ENCODE measurements around the gene STARD10. TPM values are rescaled to one million over a fixed set of nuclear protein-coding genes. Genes with fewer than 3 reads are reported as not detected.

STARD10 gene
- total RNA-seq, 1 donor from 2014 or later: 28.2 TPM

GRCh38 chr11:72712168-72712751, 81.6 kb downstream of the STARD10 start:
- H3K27ac ChIP-seq (ENCODE audit: low read depth, low read length): no peak overlapping the region
- H3K36me3 ChIP-seq (ENCODE audit: control insufficient read depth in 3 of 3, insufficient read depth in 3 of 3, low read length in 3 of 3): peaks cover 35 to 48% (median 37%) of the 10 kb centered on the region in 3 donors
- H3K4me1 ChIP-seq (ENCODE audit: control insufficient read depth in 3 of 3, insufficient read depth in 3 of 3, low read length in 3 of 3): peaks cover 13 to 23% (median 16%) of the 10 kb centered on the region in 3 donors
- H3K9me3 ChIP-seq (ENCODE audit: control insufficient read depth in 3 of 3, low read length in 3 of 3): no peaks in the 10 kb centered on the region
- H3K9ac ChIP-seq (ENCODE audit: low read depth in 1 of 3, low read length in 3 of 3): no peak overlapping the region
- no peak overlapping the region for H3K4me3 ChIP-seq (ENCODE audit: low read length in 3 of 3)
- no peaks in the 10 kb centered on the region for H3K27me3 ChIP-seq (ENCODE audit: control insufficient read depth in 3 of 3, insufficient read depth in 3 of 3, low read length in 3 of 3)

GRCh38 chr11:72711141-72711540, 82.7 kb downstream of the STARD10 start:
- Histone ChIP-seq H3K4me1 (ENCODE audit: control insufficient read depth in 3 of 3, insufficient read depth in 3 of 3, low read length in 3 of 3) (peaks cover 4 to 16% (median 5%) of the 10 kb centered on the region in 3 donors), H3K27me3 (ENCODE audit: control insufficient read depth in 3 of 3, insufficient read depth in 3 of 3, low read length in 3 of 3) (no peaks in the 10 kb centered on the region), H3K9me3 (ENCODE audit: control insufficient read depth in 3 of 3, low read length in 3 of 3) (no peaks in the 10 kb centered on the region), H3K4me3 (ENCODE audit: low read length in 3 of 3) (no peak overlapping the region), H3K36me3 (ENCODE audit: control insufficient read depth in 3 of 3, insufficient read depth in 3 of 3, low read length in 3 of 3) (peaks cover 45 to 53% (median 48%) of the 10 kb centered on the region in 3 donors), H3K9ac (ENCODE audit: low read depth in 1 of 3, low read length in 3 of 3) (no peak overlapping the region), H3K27ac (ENCODE audit: low read depth, low read length) (no peak overlapping the region)

GRCh38 chr11:72710278-72710677, 83.6 kb downstream of the STARD10 start:
- H3K36me3 ChIP-seq (ENCODE audit: control insufficient read depth in 3 of 3, insufficient read depth in 3 of 3, low read length in 3 of 3): peaks cover 52 to 59% (median 55%) of the 10 kb centered on the region in 3 donors
- H3K4me3 ChIP-seq (ENCODE audit: low read length in 3 of 3): no peak overlapping the region
- peaks cover 4 to 13% (median 4%) of the 10 kb centered on the region in 3 donors for H3K4me1 ChIP-seq (ENCODE audit: control insufficient read depth in 3 of 3, insufficient read depth in 3 of 3, low read length in 3 of 3)
- H3K9ac ChIP-seq (ENCODE audit: low read depth in 1 of 3, low read length in 3 of 3): no peak overlapping the region
- H3K27me3 ChIP-seq (ENCODE audit: control insufficient read depth in 3 of 3, insufficient read depth in 3 of 3, low read length in 3 of 3): no peaks in the 10 kb centered on the region
- H3K27ac ChIP-seq (ENCODE audit: low read depth, low read length): no peak overlapping the region
- H3K9me3 ChIP-seq (ENCODE audit: control insufficient read depth in 3 of 3, low read length in 3 of 3): no peaks in the 10 kb centered on the region

- H3K36me3 ChIP-seq (ENCODE audit: control insufficient read depth in 3 of 3, insufficient read depth in 3 of 3, low read length in 3 of 3): peaks cover 56 to 62% (median 59%) of the 10 kb centered on the region in 3 donors
- no peak overlapping the region for H3K9ac ChIP-seq (ENCODE audit: low read depth in 1 of 3, low read length in 3 of 3)
- H3K4me3 ChIP-seq (ENCODE audit: low read length in 3 of 3): no peak overlapping the region
- H3K4me1 ChIP-seq (ENCODE audit: control insufficient read depth in 3 of 3, insufficient read depth in 3 of 3, low read length in 3 of 3): peaks cover 0 to 8% (median 0%) of the 10 kb centered on the region in 3 donors
- H3K27ac ChIP-seq (ENCODE audit: low read depth, low read length): no peak overlapping the region
- no peaks in the 10 kb centered on the region for H3K9me3 ChIP-seq (ENCODE audit: control insufficient read depth in 3 of 3, low read length in 3 of 3)
- no peaks in the 10 kb centered on the region for H3K27me3 ChIP-seq (ENCODE audit: control insufficient read depth in 3 of 3, insufficient read depth in 3 of 3, low read length in 3 of 3)
Observed at GRCh38 chr11:72709478-72710238, 84.2 kb downstream of the STARD10 start.

GRCh38 chr11:72707032-72707431, 86.8 kb downstream of the STARD10 start:
- H3K27ac ChIP-seq (ENCODE audit: low read depth, low read length): no peak overlapping the region
- H3K4me3 ChIP-seq (ENCODE audit: low read length in 3 of 3): no peak overlapping the region
- no peaks in the 10 kb centered on the region for H3K9me3 ChIP-seq (ENCODE audit: control insufficient read depth in 3 of 3, low read length in 3 of 3)
- no peak overlapping the region for H3K9ac ChIP-seq (ENCODE audit: low read depth in 1 of 3, low read length in 3 of 3)
- peaks cover 66 to 71% (median 69%) of the 10 kb centered on the region in 3 donors for H3K36me3 ChIP-seq (ENCODE audit: control insufficient read depth in 3 of 3, insufficient read depth in 3 of 3, low read length in 3 of 3)
- H3K4me1 ChIP-seq (ENCODE audit: control insufficient read depth in 3 of 3, insufficient read depth in 3 of 3, low read length in 3 of 3): peaks cover 8 to 16% (median 16%) of the 10 kb centered on the region in 3 donors
- no peaks in the 10 kb centered on the region for H3K27me3 ChIP-seq (ENCODE audit: control insufficient read depth in 3 of 3, insufficient read depth in 3 of 3, low read length in 3 of 3)

- Histone ChIP-seq H3K27ac (ENCODE audit: low read depth, low read length) (no peak overlapping the region), H3K9me3 (ENCODE audit: control insufficient read depth in 3 of 3, low read length in 3 of 3) (no peaks in the 10 kb centered on the region), H3K4me1 (ENCODE audit: control insufficient read depth in 3 of 3, insufficient read depth in 3 of 3, low read length in 3 of 3) (peaks cover 8 to 16% (median 13%) of the 10 kb centered on the region in 3 donors), H3K27me3 (ENCODE audit: control insufficient read depth in 3 of 3, insufficient read depth in 3 of 3, low read length in 3 of 3) (no peaks in the 10 kb centered on the region), H3K4me3 (ENCODE audit: low read length in 3 of 3) (no peak overlapping the region), H3K9ac (ENCODE audit: low read depth in 1 of 3, low read length in 3 of 3) (no peak overlapping the region), H3K36me3 (ENCODE audit: control insufficient read depth in 3 of 3, insufficient read depth in 3 of 3, low read length in 3 of 3) (peaks cover 69 to 72% (median 69%) of the 10 kb centered on the region in 3 donors)
Observed at GRCh38 chr11:72706579-72706978, 87.3 kb downstream of the STARD10 start.

- H3K9me3 ChIP-seq (ENCODE audit: control insufficient read depth in 3 of 3, low read length in 3 of 3): no peaks in the 10 kb centered on the region
- peaks cover 8 to 19% (median 13%) of the 10 kb centered on the region in 3 donors for H3K4me1 ChIP-seq (ENCODE audit: control insufficient read depth in 3 of 3, insufficient read depth in 3 of 3, low read length in 3 of 3)
- no peak overlapping the region for H3K27ac ChIP-seq (ENCODE audit: low read depth, low read length)
- H3K27me3 ChIP-seq (ENCODE audit: control insufficient read depth in 3 of 3, insufficient read depth in 3 of 3, low read length in 3 of 3): no peaks in the 10 kb centered on the region
- H3K36me3 ChIP-seq (ENCODE audit: control insufficient read depth in 3 of 3, insufficient read depth in 3 of 3, low read length in 3 of 3): peaks cover 68 to 74% (median 69%) of the 10 kb centered on the region in 3 donors
- H3K9ac ChIP-seq (ENCODE audit: low read depth in 1 of 3, low read length in 3 of 3): no peak overlapping the region
- no peak overlapping the region for H3K4me3 ChIP-seq (ENCODE audit: low read length in 3 of 3)
Observed at GRCh38 chr11:72705442-72706365, 88.1 kb downstream of the STARD10 start.

GRCh38 chr11:72704783-72705265, 89.0 kb downstream of the STARD10 start:
- Histone ChIP-seq H3K9ac (ENCODE audit: low read depth in 1 of 3, low read length in 3 of 3) (no peak overlapping the region), H3K27me3 (ENCODE audit: control insufficient read depth in 3 of 3, insufficient read depth in 3 of 3, low read length in 3 of 3) (no peaks in the 10 kb centered on the region), H3K9me3 (ENCODE audit: control insufficient read depth in 3 of 3, low read length in 3 of 3) (no peaks in the 10 kb centered on the region), H3K4me3 (ENCODE audit: low read length in 3 of 3) (no peak overlapping the region), H3K27ac (ENCODE audit: low read depth, low read length) (no peak overlapping the region), H3K36me3 (ENCODE audit: control insufficient read depth in 3 of 3, insufficient read depth in 3 of 3, low read length in 3 of 3) (peaks cover 72 to 73% (median 72%) of the 10 kb centered on the region in 3 donors), H3K4me1 (ENCODE audit: control insufficient read depth in 3 of 3, insufficient read depth in 3 of 3, low read length in 3 of 3) (peaks cover 13 to 19% (median 14%) of the 10 kb centered on the region in 3 donors)
